K562 (cell line): ENCODE data around the gene HNRNPA2B1. TPM values are rescaled to one million over a fixed set of nuclear protein-coding genes. Genes with fewer than 3 reads are reported as not detected.

Source experiments
- FOXK2 ChIP-seq, 2 experiments: fragments of 450-650 bp; IDR thresholded peaks in 1 of 2; conservative IDR thresholded peaks in 1 of 2; 2 replicates each; pipeline ENCODE4 v1.6.1; 2016; ENCODE audit warnings: low read depth in 2 of 2, mild to moderate bottlenecking in 1 of 2
- HSF4 ChIP-seq: fragments of 250-450 bp; sonication (Bioruptor Pico); IDR thresholded peaks from 2 replicates; pipeline ENCODE4 v2.1.2; 2022; ENCODE audit warnings: mild to moderate bottlenecking, moderate library complexity, borderline replicate concordance
- IRF9 ChIP-seq: fragments of 450-650 bp; IDR thresholded peaks from 2 replicates; pipeline ENCODE4 v1.6.1; 2016; ENCODE audit warnings: missing biosample characterization, missing genetic modification characterization
- LEF1 ChIP-seq: fragments of 450-650 bp; IDR thresholded peaks from 2 replicates; pipeline ENCODE4 v1.6.1; 2016; ENCODE audit warnings: mild to moderate bottlenecking
- NR2C2 ChIP-seq, 2 experiments: fragments of 200-800 bp in 1 of 2; sonication (Bioruptor generic) in 1 of 2; sonication (generic) in 1 of 2; formaldehyde crosslinking in 1 of 2; IDR thresholded peaks; 2 replicates each; pipeline versions ENCODE4 v1.6.1 to v1.8.0; 2016 to 2022; ENCODE audit warnings: mild to moderate bottlenecking in 1 of 2, missing compliant biosample characterization in 1 of 2, missing genetic modification characterization in 1 of 2, missing genetic modification reagents in 1 of 2
- NR4A1 ChIP-seq, 2 experiments: fragments of 250-450 bp in 1 of 2; fragments of 450-650 bp in 1 of 2; sonication (Bioruptor Pico) in 1 of 2; IDR thresholded peaks; 2 replicates each; pipeline versions ENCODE4 v1.4.0 to v1.6.1; 2016 to 2020; ENCODE audit warnings: mild to moderate bottlenecking in 2 of 2, missing compliant biosample characterization in 1 of 2, missing genetic modification characterization in 1 of 2, moderate library complexity in 1 of 2
- RAD51 ChIP-seq: fragments of 450-650 bp; IDR thresholded peaks from 2 replicates; pipeline ENCODE4 v1.7.1; 2016; ENCODE audit warnings: low read depth, mild to moderate bottlenecking, borderline replicate concordance
- REST ChIP-seq, 2 experiments: fragments of 450-650 bp; formaldehyde crosslinking in 1 of 2; IDR thresholded peaks; 2 replicates each; pipeline versions ENCODE4 v1.4.0 to v1.6.1; 2014 to 2020; ENCODE audit warnings: mild to moderate bottlenecking in 2 of 2, borderline replicate concordance in 1 of 2, low read depth in 1 of 2
- SRSF7 ChIP-seq: fragments of 200-400 bp; formaldehyde crosslinking; optimal IDR thresholded peaks from 2 replicates; pipeline ENCODE3; 2017; ENCODE audit warnings: mild to moderate bottlenecking, low read depth, low read length
- TRIM24 ChIP-seq, 2 experiments: fragments of 450-650 bp; IDR thresholded peaks; 2 replicates each; pipeline ENCODE4 v1.6.1; 2016
- ZNF592 ChIP-seq: fragments of 450-650 bp; IDR thresholded peaks from 2 replicates; pipeline ENCODE4 v1.6.1; 2017; ENCODE audit warnings: antibody characterized with exemption, mild to moderate bottlenecking
- ZNF644 ChIP-seq: fragments of 200-800 bp; sonication (Bioruptor generic); IDR thresholded peaks from 2 replicates; pipeline ENCODE4 v1.6.1; 2016; ENCODE audit warnings: low read depth, missing genetic modification characterization, missing compliant biosample characterization
- polyA plus RNA-seq, 8 experiments: library from polyadenylated mRNA; depleted of rRNA in 4 of 8; stranded (reverse) in 5 of 8; unstranded in 3 of 8; fragments of >200 nt; fragmentation: Nextera tagmentation in 2 of 8; fragmentation: Illumina TruSeq in 1 of 8; extraction: Ambion mirVana in 2 of 8; extraction: Trizol in 1 of 8; gene quantifications; 2 replicates each; pipeline versions ENCODE4 v1.2.1 to v1.2.3, GENCODE V29; 2011 to 2014; ENCODE audit warnings: inconsistent platforms in 1 of 8, missing spikeins in 1 of 8
- total RNA-seq, 7 experiments: library from RNA; depleted of rRNA in 6 of 7; stranded (reverse); fragments of >200 nt in 6 of 7; fragmentation: Illumina TruSeq in 2 of 7; extraction: Trizol in 2 of 7; gene quantifications; 2 replicates each; pipeline versions ENCODE4 v1.2.1 to v1.2.3, GENCODE V29; 2011 to 2021; ENCODE audit warnings: low replicate concordance in 1 of 7

The HNRNPA2B1 gene
- total and polyA plus RNA-seq, 9 of the 15 experiments (the other 6 are each of a cell fraction or from before 2014, with no cell fraction given): 630 to 1,989 (median 865) TPM

- TF ChIP-seq REST (IDR thresholded peaks at IDR 0.05; ENCODE audit: borderline replicate concordance) (peak; percentile 69), REST (CRISPR knock-in tag; IDR thresholded peaks at IDR 0.05; ENCODE audit: low read depth) (no peak), ZNF644 (tag) (0 out of 2 replicates have a peak, but pooled peaks have one; percentile 25), LEF1 (0 out of 2 replicates have a peak, but pooled peaks have one; percentile 19), ZNF592 (peak; percentile 55; the same call in 1 of the 2 replicates), FOXK2 (conservative IDR thresholded peaks at IDR 0.05 in 1 of 2, IDR thresholded peaks at IDR 0.05 in 1 of 2; ENCODE audit: low read depth in 2 of 2) (no peak), RAD51 (no peak), NR4A1 (CRISPR knock-in tag; IDR thresholded peaks at IDR 0.05) (no peak), NR4A1 (tag; IDR thresholded peaks at IDR 0.05) (peak; percentile 59; the same call in 1 of the 2 replicates), HSF4 (CRISPR knock-in tag) (no peak), NR2C2 (CRISPR knock-in tag; IDR thresholded peaks at IDR 0.05) (no peak), NR2C2 (tag; IDR thresholded peaks at IDR 0.05) (peak; percentile 44; the same call in 1 of the 2 replicates), IRF9 (tag) (peak; percentile 9; the same call in 1 of the 2 replicates), TRIM24 (IDR thresholded peaks at IDR 0.05) (no peak), SRSF7 (no peak)
These were observed 37.5 kb upstream of the HNRNPA2B1 start (continued) for GRCh38 chr7:26238032-26238431.
